GM18858 (cell line): Measurements from ENCODE around the gene MCM9.

ENCODE experiments used
- ATAC-seq: cut with Tn5 transposase; IDR thresholded peaks from one replicate; pipeline ENCODE4 v1.9.1; 2021; ENCODE audit not compliant: unreplicated experiment

The MCM9 gene

GRCh38 chr6:118934461-118935330 is at the start of gene MCM9:
TSS of gene MCM9 (minus strand) at chr6:118935159. CDS start at chr6:118931723, 3,436 bp downstream.
- peak; percentile 94 for ATAC-seq

- peak; percentile 44 for ATAC-seq
Observed at GRCh38 chr6:118984342-118984741, 49.4 kb upstream of the MCM9 start.

- no peak for ATAC-seq
Observed at GRCh38 chr6:118982575-118982911, 47.6 kb upstream of the MCM9 start.

- no peak for ATAC-seq
Observed at GRCh38 chr6:118981884-118982574, 47.1 kb upstream of the MCM9 start.

GRCh38 chr6:118980063-118980462 is 45.1 kb upstream of the MCM9 start:
- no peak for ATAC-seq

- ATAC-seq = no peak
Observed at GRCh38 chr6:118974790-118975189, 39.8 kb upstream of the MCM9 start.

- ATAC-seq = no peak
Observed at GRCh38 chr6:118971682-118972081, 36.7 kb upstream of the MCM9 start.

GRCh38 chr6:118970866-118971265 is 35.9 kb upstream of the MCM9 start:
- ATAC-seq = no peak

- no peak for ATAC-seq
Observed at GRCh38 chr6:118968416-118968815, 33.5 kb upstream of the MCM9 start.

- no peak for ATAC-seq
Observed at GRCh38 chr6:118967239-118967638, 32.3 kb upstream of the MCM9 start.

- no peak for ATAC-seq
Observed at GRCh38 chr6:118965843-118966370, 30.9 kb upstream of the MCM9 start.

- no peak for ATAC-seq
Observed at GRCh38 chr6:118965371-118965770, 30.4 kb upstream of the MCM9 start.

GRCh38 chr6:118963003-118963402 is 28.0 kb upstream of the MCM9 start:
- no peak for ATAC-seq

- no peak for ATAC-seq
Observed at GRCh38 chr6:118959903-118960302, 24.9 kb upstream of the MCM9 start.

- ATAC-seq = no peak
Observed at GRCh38 chr6:118953391-118953790, 18.4 kb upstream of the MCM9 start.

- no peak for ATAC-seq
Observed at GRCh38 chr6:118952683-118953082, 17.7 kb upstream of the MCM9 start.

GRCh38 chr6:118945217-118945616 is 10.3 kb upstream of the MCM9 start:
- ATAC-seq = no peak

GRCh38 chr6:118940770-118941169 is 5.8 kb upstream of the MCM9 start:
- no peak for ATAC-seq

GRCh38 chr6:118939683-118940082 is 4.7 kb upstream of the MCM9 start:
- ATAC-seq = no peak

GRCh38 chr6:118935978-118936703 is 1.2 kb upstream of the MCM9 start:
- no peak for ATAC-seq

- ATAC-seq = peak; percentile 10
Observed at GRCh38 chr6:118935331-118935668, 341 bp upstream of the MCM9 start.
